ENCODE measurements around the gene DNAAF2. TPM values are rescaled to one million over a fixed set of nuclear protein-coding genes. Genes with fewer than 3 reads are reported as not detected.
A peak's percentile ranks its signal among the peaks of the same experiment; 100 is the strongest.

DNAAF2 gene
- total and polyA plus RNA-seq, 5 experiments from 2014 or later: 6.9 to 16.7 (median 10.1) TPM

GRCh38 chr14:49579841-49580240, 55.2 kb downstream of the DNAAF2 start:
- Mint-ChIP-seq H3K27ac (peak overlapping the region; percentile 1 to 83 (median 60)), H3K36me3 (peaks cover 0 to 67% (median 30%) of the 10 kb centered on the region in 3 donors), H3K9me3 (no peaks in the 10 kb centered on the region), H3K27me3 (no peaks in the 10 kb centered on the region), H3K4me3 (peak overlapping the region in 2 of 10 donors; percentile 3 to 7), H3K4me1 (peaks cover 31 to 75% (median 63%) of the 10 kb centered on the region in 4 donors)
- no peak for ATAC-seq
- DNase-seq: no peak
- POLR2A ChIA-PET: no interaction called here

- Mint-ChIP-seq H3K4me1 (peaks cover 28 to 62% (median 49%) of the 10 kb centered on the region in 4 donors), H3K4me3 (no peak overlapping the region), H3K27ac (peak overlapping the region in 4 of 10 donors; percentile 35 to 64 (median 60)), H3K36me3 (peaks cover 0 to 66% (median 26%) of the 10 kb centered on the region in 3 donors), H3K9me3 (no peaks in the 10 kb centered on the region), H3K27me3 (no peaks in the 10 kb centered on the region)
- ATAC-seq (no peak), DNase-seq (no peak)
- POLR2A ChIA-PET: interaction anchor here (1.0 kb wide), 1 partner anchor 9 kb away, joined by 3 read pairs; the partner anchor contains the start of gene RPS29
Measured at GRCh38 chr14:49578141-49578540, 56.9 kb downstream of the DNAAF2 start.

Other genes with a start within 250 kb of the DNAAF2 start
- 1,000 to 10,000 TPM; 2,453 to 3,084 TPM for gene RPS29, start 48.9 kb downstream of the DNAAF2 start, total RNA-seq
- over 10,000 TPM; 11,853 to 13,490 (median 12,998) TPM for gene RPS29, start 48.9 kb downstream of the DNAAF2 start, polyA plus RNA-seq
- gene LRR1, start 36.3 kb downstream of the DNAAF2 start, total RNA-seq: 10 to 100 TPM; 12.1 to 12.9 TPM
- gene LRR1, start 36.3 kb downstream of the DNAAF2 start, polyA plus RNA-seq: 10 to 100 TPM in 1 of 3 donors, 1 to 10 TPM in 2; 8.5 to 10.4 (median 8.9) TPM
- gene RPL36AL, start 14.6 kb downstream of the DNAAF2 start, total RNA-seq: 100 to 1,000 TPM; 259 to 268 TPM
- 100 to 1,000 TPM; 489 to 628 (median 623) TPM for gene RPL36AL, start 14.6 kb downstream of the DNAAF2 start, polyA plus RNA-seq
- 10 to 100 TPM; 24.9 to 26.9 TPM for gene MGAT2, start 14.4 kb downstream of the DNAAF2 start, total RNA-seq
- gene MGAT2, start 14.4 kb downstream of the DNAAF2 start, polyA plus RNA-seq: 10 to 100 TPM; 15.8 to 25.9 (median 19.8) TPM
- gene POLE2, start 53.0 kb upstream of the DNAAF2 start, total RNA-seq: 1 to 10 TPM; 1.9 to 2.0 TPM
- 1 to 10 TPM; 1.3 to 3.2 (median 1.6) TPM for gene POLE2, start 53.0 kb upstream of the DNAAF2 start, polyA plus RNA-seq
- gene KLHDC1, start 57.9 kb upstream of the DNAAF2 start, total RNA-seq: 10 to 100 TPM; 18.2 to 19.3 TPM
- 1 to 10 TPM; 2.6 to 9.0 (median 3.2) TPM for gene KLHDC1, start 57.9 kb upstream of the DNAAF2 start, polyA plus RNA-seq
- gene KLHDC2, start 132.9 kb upstream of the DNAAF2 start, total RNA-seq: 10 to 100 TPM; 93.3 to 96.6 TPM
- gene KLHDC2, start 132.9 kb upstream of the DNAAF2 start, polyA plus RNA-seq: 10 to 100 TPM; 72.5 to 77.4 (median 75.5) TPM
- gene NEMF, start 217.5 kb upstream of the DNAAF2 start, total RNA-seq: 100 to 1,000 TPM; 121 to 122 TPM
- gene NEMF, start 217.5 kb upstream of the DNAAF2 start, polyA plus RNA-seq: 10 to 100 TPM; 39.6 to 46.1 (median 43.5) TPM

Data from naive thymus-derived CD8-positive, alpha-beta T cell (primary cell).